ENCODE data around the gene ZNF23.
"Not testable (repeated sequence)": the region's sequence is repeated elsewhere in the genome, so short reads cannot be mapped to it uniquely, and the experiment has no call there.

The ZNF23 gene

DNA sequence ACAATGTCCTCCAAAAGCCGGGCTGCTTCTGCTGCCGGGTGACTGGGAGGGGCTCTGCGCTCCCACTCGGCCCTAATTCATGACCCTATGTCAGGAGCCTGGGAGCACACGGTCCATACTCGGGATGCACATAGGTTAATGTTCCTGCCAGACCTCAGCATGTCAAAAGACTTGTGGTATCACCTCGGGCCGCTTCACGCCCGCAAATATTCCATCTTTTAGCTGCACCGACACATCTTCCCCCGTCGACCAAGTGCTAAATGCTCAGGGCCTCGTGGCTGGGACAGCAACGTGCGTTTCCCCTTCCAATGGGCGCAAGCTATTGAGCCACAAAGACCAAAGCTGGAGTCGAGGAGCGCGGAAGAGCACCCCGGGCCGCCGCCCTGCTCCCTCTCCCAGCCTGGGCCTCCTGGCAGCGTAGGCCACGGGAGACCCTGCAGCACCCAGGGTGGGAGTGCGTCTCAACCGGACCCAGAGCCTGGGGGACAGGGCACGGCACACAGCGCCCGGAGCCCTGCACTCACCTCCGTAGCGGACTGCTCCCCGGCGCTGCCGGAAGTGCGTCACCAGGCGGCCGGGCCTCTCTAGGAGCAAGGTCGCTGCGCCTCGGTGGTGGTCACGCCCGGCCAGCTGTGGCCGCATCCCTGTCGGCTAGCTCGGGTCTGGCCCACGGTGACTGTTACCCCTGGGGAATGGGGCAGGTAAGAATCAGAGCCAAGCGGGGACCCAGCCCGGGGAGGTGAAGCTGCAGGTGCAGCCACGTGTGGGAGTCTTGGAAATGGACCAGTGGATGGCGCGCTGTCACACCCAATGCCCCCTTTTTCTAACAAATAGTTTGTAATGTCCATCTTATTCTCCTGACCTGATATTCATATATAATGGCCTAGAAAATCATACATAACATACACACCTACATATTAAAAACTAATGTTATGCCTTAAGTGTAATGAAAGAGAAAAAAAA lies at the start of gene ZNF23:
TSS of gene ZNF23 (minus strand) at position 562 of the 963 bp plus-strand sequence. CDS start 5,451 bp downstream, outside the sequence.
- peak; percentile 11 to 90 (median 79) for DNase-seq

DNA sequence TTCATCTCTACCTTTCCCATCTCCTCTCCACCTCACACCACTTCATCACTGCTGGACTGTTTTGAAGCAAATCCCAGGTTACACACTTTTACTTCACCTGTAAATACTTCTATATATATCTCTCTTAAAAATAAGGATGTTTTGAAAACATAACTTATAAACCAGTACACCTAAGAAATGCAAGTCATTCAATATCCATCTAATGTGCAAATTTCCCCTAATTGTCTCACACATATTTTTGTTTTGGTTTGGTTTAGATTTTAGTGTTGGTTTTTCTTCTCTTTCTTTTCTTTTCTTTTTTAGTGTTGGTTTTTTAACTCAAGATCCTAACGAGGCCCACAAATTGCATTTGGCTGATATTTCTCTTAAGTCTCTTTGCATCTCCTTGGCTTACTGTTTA lies 45.0 kb upstream of the ZNF23 start:
- DNase-seq: no peak

DNA sequence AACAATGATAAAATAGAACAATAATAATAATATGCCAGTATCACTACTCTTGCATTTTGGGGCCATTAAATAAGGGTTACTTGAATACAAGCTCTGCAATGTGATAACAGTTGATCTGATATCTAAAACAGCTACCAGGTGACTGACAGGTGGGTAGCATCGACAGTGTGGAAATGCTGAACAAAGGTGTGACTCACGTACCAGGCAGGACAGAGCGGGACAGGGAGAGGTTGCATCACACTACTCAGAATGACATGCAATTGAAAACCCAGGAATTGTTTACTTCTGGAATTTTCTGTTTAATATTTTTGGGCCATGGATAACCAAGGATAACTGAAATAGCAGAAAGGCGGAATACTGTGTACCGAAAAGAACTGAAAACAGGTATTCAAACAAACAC lies 42.9 kb upstream of the ZNF23 start:
- DNase-seq: no peak

DNA sequence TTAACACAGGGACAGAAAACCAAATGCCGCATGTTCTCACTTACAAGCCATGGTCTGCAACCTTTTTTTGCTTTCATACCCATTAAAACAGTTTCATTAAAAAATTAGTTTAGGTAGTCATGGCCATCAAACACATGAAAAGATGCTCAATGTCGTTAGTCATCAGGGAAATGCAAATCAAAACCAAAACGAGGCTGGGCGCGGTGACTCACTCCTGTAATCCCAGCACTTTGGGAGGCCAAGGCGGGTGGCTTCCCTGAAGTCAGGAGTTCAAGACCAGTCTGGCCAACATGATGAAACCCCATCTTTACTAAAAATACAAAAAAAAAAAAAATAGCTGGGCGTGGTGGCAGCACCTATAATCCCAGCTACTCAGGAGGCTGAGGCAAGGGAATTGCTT lies 42.0 kb upstream of the ZNF23 start:
- not testable (repeated sequence) for DNase-seq

DNA sequence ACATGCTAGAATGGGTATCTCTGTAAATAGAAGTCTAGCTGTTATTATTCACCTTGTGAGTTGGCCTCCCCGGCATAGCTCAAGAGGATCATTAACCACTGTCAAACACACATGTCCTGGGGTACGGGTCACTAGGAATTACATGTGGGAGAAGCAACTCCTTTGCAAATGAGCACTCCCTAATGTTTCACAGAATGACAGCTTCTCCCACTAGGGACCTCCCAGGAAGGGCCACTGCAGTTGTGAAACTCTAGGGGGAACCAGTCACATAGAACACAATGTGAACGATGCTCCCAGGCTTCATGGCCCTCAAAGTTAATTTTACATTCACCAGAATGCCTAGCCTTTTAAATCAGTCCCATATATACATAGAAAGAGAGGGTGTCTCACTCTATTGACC lies 39.5 kb upstream of the ZNF23 start:
- DNase-seq: no peak

DNA sequence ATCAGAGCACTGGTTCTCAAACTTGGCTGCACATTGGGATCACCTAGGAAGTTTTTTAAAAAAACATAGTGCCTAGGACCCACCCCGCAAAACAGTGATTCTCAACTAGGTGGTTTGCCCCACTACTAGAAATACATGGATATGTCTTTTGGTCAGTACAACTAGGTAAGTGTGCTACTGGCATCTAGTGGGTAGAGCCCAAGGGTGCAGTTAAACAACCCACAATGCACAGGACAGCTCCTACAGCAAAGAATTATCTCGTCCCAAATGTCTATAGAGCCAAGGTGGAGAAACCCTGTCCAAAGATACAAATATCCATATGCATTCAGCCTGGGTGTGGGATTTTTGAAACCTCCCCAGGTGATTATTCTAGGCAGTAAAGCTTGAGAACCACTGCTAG lies 38.9 kb upstream of the ZNF23 start:
- no peak for DNase-seq

DNA sequence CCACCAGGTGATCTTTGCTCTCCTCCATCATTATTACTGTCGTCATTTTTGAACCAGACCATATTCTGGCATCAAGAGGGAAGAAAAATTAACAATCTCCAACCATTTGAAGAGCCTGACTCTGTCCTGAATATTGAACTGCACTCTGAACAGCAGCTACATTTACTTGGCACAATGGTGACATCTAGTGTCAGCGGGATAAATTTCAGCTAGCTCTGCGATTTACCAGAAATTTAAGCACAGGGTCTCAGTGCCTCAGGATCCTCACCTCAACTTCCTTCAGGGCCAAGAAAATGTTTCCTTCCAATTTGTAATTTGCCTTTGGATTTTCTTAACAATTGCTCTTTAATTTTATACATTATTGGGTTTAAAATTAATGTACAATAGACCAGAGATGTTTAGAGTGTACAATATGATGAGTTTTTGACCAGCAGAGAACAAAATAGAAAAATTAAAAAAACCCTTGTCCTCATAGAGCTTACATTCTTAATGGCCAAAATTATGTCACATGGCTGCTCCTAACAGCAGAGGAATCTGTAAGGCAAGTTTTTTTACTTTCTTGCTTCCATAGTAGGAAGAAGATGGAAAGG lies 37.8 kb upstream of the ZNF23 start:
- peak in 24 of 56 donors; percentile 0 to 40 (median 6) for DNase-seq

DNA sequence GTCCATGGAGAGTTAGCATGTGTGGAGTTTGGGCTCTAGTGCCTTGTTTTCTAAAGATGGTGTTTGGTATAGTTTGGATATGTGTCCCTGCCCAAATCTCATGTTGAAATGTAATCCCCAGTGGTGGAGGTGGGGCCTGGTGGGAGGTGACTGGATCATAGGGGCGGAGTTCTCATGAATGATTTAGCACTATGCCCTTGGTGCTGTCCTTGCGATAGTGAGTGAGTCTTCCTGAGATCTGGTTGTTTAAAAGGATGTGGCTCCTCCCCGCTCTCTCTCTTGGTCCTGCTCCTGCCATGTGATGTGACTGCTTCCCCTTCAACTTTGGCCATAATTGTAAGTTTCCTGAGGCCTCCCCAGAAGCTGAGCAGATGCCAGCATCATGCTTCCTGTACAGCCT lies 36.0 kb upstream of the ZNF23 start:
- DNase-seq: no peak

DNA sequence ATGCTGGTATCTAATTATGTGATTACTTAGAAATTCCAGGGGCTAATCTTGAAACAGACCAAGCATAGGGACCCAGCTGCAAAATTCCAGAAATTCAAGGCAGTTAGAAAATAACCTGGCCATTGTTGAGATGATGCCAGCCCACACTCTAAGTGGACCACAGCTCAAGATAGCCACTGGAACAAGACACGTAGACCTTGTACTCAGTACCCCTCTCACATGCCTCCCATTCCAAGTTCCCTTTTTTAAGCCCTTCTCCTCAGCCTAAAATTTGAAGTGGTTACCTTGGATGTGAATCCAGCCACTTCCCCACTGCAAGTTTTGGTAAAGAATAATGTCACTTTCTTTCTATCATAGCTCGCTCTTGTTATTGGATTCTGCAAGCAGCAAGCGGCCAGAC lies 31.2 kb upstream of the ZNF23 start:
- no peak for DNase-seq

DNA sequence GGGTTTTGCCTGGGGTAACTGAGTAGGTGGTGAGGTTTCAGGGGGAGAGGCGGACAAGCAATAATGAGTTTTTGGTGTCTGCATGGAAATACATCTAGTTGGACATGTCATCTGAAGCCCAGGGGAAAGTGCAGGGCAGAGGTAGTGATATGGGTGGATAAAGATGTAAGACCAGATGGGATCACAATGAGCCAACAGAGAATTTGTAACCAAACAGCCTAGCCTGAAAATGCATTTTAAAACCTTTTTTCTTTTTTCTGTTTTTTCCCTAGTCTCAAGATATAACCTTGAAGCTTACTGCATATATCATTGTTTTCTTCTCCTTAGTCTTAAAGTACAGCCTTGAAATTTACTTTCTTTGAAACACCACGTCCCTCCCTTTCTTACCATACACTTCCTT lies 30.7 kb upstream of the ZNF23 start:
- DNase-seq: no peak

DNA sequence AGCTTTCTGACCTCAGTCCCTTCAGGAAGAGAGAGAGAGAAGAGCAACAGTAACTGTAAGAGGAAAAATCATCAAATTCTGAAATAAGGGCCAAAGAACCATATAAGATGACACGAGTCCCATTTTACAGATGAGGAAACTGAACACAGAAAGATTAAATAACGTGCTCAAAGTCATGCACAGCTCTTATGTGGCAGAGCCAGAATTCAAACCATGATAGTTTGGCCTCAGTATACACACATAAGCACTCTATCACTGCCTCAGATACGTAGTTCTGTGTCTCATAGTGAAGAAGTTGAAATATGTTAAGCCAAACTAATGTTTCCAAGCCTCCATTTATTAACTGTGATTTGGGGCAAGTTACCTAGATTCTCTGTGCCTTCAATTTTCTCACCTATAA lies 29.0 kb upstream of the ZNF23 start:
- DNase-seq: no peak

DNA sequence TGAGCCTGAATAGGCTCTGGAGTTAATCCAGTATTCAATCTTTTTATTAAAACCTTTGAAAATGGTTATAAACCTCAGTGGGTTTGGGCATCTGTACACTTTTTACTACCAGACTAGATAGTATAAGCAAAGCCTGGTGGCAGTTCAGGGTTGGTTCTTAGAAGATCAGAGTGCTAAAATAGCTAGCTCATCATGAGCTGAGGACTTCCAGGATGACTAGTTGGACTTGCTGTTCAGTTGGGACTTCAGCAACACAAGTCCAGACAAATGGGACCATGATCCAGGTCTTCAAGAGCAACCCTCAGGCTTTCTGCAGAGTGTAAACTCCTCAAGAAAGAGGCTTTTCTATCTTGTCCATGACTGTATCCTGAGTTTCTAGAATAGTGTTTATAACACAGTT lies 28.3 kb upstream of the ZNF23 start:
- no peak for DNase-seq

DNA sequence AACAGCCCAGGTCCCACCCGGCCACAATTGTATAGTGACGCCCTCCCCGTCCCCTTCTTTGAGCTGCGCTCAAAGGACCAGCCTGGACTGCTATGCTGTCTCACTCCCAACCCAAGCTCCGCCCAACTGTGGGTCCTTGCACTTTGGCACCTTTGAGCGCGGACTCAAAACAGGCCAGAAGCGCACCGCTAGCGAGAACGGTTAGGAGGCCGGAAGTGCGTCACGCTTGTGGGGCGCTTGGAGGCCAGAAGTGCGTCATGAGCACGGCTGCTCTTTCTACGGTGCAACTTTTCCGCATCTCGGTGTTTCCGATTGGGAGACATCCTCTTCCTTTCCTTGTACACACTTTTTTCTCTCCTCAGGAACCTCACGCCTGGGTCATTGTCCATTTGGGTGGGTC lies 27.1 kb upstream of the ZNF23 start, which contains the start of gene ZNF19:
TSS of gene ZNF19 (minus strand) at position 203 of the 400 bp plus-strand sequence. CDS start 7,210 bp downstream, outside the sequence.
- no peak for DNase-seq

DNA sequence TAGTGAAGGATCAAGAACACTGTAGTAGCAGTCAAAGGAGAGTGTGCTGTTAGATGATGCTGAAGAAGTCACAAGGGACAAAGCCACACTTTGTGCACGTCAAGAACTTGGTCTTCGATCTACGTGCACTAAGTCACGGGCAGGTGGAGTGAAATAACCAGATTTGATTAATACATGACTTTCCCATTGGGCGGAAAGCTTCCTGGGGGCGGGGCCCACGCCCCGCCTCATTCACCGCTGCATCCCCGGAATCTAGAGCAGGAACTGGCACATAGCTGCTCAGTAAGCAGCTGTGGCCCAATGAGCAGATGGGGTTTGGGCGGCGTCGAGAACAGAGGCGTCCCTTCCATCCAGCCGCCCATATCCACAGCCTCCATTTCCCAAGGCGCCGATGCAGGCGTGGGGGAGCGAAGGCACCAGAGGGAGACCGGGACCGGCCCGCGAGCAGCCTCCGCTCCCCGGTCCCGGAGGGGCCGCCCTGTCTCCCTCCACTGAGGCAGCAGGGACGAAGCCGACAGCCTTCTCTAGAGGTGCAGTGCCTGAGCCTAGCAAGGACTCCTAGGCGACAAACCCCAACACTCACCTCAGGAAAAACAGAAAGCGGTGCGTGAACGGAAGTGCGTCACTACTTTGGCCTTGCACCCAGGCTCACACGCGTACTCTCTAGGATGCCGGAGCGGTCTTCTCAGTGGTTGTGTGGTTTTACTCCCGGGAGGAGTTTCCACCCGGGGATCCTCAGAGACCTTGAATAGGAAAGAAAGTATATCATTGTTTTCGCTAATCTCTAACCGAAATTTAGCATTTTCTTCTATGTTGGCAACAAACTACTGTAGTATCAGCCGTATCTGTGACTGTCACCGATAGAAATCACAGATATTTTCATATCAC lies 22.2 kb upstream of the ZNF23 start:
- peak; percentile 40 to 95 (median 86) for DNase-seq

DNA sequence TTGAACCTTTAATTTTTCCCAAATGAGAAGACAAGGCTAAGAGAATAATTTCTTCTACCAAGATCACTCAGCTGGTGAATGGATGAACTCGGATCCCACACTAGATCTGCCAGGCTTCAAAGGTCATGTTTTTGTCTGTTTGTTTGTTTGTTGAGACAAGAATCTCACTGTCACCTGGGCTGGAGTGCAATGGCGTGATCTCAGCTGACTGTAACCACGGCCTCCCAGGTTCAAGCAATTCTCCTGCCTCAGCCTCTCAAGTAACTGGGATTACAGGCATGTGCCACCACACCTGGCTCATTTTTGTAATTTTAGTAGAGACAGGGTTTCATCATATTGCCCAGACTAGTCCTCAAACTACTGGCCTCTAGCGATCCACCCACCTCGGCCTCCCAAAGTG lies 20.5 kb upstream of the ZNF23 start:
- DNase-seq: no peak

DNA sequence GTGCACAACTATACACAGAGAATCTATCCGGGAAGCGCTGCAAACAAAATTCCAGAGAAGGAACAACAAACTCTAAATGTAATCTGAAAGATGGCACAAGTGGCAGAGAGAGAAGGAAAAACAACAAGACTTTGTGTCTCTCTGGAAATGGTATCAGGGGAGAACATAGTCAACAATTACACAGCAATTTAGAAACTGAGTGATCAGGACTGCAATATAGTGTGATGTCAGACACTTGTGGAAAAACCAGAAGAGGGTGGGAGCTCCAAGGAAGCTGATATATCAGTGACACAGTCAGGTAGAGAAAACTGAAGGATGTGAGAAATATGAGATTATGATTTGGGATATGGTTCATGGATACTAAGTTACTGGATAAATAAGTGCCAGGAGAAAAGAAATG lies 18.9 kb upstream of the ZNF23 start:
- DNase-seq: no peak

DNA sequence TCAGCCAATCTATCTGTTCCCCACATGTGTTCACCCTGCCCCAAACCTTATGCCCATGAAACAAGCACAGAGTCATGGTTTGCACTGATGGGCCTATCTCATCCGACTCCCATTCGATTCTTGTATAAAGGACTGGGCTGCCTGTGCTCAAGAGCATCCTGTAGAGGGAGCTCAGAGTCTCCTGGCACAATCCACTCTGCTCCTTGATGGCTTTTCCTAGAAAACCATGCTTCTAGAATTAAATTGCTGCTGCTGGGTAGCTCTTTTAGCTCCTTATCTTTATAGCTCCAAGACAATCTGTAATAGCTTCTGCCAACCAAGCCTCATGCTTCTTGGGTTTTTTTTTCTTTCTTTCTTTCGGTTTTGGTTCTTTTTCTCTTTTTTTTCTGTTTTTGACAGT lies 17.4 kb upstream of the ZNF23 start:
- DNase-seq: peak in 8 of 56 donors; percentile 0 to 33 (median 6)

DNA sequence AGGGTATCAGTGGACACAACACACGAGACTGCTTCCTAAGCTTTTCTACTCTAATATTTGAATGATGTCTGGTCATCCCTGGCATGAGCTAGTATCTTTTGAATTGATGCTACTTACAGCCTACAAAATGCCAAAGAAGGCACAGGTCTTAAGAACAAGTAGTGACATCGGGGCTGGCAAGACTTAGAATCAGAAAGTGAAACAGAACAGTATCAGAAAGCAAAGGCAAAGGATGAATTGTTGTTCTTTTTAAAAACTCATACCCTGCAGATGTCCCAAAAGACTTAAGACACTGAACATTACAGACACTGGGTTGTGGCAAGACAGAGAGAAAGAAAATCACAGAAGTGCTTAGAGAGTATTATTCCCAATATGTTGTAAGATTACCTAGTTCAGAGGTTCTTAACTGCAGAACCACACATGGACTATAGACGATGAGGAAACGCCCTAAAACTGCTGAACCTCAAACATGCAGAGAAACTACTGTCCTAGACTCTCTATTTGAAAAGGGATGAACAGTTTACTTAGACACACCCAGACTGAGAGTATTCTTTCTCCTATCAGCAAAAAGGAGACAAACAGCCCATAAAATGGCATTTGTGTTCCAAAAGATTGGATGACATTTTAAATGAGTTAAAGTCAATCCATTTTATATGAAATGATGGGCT lies 14.5 kb upstream of the ZNF23 start:
- DNase-seq: no peak

DNA sequence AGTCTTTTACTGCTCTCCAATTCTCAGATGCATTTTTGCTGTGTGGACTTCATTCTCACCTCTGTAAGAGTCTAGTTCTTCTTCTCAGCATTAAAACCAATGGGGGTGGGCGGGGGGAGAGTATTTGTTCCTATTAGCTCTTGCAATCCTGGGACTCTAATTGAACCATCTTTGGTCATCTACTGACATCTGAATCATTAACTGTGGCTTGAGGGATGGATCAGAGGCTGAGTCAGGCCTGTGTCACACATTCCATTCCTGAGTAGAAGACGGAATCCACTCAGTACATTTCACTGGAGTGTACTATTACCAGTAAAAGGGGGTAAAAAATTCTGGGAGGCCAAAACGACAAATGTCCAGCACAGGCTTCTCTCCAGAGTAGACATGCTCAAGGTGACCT lies 12.8 kb upstream of the ZNF23 start:
- no peak for DNase-seq

DNA sequence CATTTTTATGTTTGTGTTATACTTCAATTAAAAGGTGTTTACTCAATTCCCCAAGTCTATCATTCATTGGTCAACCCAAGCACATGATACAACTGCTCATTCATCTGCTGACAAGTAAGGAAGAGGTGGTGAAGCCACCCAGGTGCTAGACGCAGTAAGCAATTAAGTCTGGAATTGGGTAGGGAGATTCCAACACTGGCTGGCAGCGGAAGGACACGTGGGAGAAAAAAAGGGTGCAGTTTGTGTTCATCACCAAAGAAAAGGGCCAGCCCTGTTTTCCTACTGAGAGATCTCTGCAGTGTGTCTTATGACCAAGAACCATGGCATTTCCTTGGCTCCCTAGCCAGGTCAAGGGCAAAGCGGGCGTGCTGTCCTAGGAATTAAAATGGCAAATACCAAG lies 11.8 kb upstream of the ZNF23 start:
- no peak for DNase-seq

DNA sequence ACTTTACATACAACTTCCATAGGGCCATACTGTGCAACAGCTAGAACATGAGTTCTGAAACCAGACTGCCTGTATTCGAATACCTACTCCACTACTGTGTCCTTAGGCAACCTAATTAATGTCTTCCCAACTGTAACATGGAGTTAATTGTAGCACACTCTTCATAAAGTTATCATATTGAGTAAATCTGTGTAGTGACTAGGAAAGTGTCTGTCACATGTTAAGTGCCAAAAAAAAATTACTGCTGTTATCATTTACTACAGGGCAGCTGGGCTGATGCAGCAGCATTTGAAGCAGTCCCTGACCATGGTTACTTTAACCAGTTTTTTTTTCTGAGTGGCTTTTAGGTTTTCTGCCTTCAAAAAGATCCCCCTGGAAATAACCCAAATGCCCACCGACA lies 10.9 kb upstream of the ZNF23 start:
- no peak for DNase-seq

All from nucleus accumbens (tissue), 56 donors.